Measurements from ENCODE around the gene ATOH8.

Gene ATOH8

DNA sequence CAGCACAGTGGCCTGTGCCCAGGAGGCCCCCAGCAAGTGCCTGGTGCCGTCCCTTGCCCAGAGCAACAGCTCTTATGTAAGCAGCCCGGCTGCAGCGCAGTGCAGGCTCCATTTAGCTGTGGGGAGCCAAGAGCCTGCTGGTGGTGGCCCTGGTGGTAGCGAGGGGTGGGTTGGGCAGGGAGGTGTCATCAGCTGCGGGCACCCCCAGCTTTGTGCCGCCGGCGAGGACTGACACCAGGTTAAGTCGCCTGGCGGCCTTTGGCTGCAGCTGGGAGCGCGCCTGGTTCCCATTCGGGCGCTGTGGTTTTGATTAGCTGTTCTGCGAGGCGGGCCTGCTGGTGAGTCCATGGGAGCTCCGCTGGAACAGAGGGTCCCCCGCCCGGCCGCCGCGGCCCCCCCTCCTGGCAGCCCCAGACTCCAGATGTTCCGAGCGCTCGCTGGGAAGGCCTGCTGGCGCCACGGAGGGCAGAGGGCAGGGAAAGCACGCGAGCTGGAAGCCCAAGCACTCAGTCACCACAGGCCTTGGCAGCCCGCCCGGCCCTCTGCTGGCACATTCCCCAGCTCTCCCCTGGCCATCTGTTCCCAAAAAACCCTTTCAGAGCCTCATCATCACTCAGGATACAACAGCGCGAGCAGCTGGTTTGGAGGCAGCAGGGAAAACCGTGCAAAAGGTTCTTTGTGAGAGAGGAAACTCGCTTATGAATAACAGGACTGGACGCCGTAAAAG, 18.4 kb downstream of the ATOH8 start:
- peak; percentile 33 for DNase-seq

DNA sequence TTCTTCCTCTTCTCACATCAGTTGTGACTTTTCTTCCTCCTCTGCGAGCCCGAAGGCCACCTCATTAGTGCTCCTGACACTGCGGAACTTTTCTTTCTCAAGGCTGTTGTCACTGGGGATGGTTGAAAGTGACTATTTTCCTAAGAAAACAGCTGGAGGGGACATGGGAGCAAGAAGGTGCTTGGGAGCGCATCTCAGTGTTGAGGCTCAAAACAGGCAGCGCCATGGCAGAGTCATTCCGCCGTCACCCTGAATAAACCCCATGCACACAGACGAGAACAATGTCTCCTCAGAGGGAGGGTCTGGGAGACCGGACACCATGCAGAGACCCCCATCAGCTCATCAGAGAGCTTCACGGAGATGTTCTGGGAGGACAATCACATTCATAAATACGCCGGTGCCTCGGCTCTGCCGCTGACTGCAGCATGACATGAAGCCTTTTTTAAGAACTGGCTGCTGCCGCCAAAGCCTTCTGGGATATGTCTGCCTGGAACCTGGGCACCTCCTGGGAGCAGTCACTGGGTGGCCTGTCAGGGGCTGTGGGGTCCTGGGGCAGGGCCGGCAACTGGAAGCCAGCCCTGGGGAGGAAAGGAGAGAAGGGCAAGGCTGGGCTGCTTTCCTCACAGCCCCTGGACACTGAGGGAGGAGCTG, 19.2 kb downstream of the ATOH8 start:
- DNase-seq: no peak

DNA sequence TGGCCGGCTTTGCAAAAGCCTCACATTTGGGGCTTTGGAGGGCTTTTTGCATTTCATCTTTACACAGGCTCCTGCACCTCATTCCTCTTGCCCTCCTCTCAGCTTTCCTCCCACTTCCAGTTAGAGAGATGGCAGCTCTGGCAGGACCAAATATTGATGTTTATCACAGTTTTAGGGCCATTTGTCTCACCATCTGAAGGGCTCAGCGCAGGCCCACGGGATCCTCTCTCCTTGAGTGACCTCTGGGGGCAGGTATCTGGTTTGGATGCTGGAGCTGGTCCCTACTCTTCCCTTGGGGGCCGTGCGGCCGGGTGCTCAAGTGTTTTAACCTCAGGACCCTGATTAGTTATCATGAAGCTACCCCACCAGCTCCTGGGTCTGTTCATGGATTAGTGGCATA, 19.9 kb downstream of the ATOH8 start:
- DNase-seq: no peak

GRCh38 chr2:85774126-85774978, 20.6 kb downstream of the ATOH8 start:
- no peak for DNase-seq

GRCh38 chr2:85775406-85776381, 21.9 kb downstream of the ATOH8 start:
- DNase-seq: no peak

GRCh38 chr2:85776672-85777071, 22.9 kb downstream of the ATOH8 start:
- DNase-seq: no peak

DNA sequence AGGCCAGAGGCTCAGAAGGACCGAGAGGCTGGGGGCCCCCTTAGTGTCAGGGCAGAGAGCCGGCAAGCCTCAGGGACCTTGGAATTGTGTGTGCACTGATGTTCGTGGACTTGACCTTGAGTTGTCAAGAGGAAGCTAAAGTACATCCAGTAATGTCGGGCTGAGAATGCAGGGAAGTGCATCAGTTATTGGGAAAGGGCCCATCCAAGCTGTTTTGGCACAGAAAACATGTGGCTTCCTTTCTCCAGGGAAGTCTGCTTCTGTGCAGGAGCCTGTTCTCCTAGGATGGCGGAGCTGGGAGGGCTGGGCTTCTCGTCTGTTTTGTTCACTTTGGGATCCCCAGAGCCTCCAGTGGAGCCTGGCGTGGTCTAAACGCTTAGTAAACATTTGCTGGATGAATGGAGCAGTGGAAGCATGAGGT, 23.7 kb downstream of the ATOH8 start:
- DNase-seq: no peak

GRCh38 chr2:85778646-85779379, 25.0 kb downstream of the ATOH8 start:
- no peak for DNase-seq

DNA sequence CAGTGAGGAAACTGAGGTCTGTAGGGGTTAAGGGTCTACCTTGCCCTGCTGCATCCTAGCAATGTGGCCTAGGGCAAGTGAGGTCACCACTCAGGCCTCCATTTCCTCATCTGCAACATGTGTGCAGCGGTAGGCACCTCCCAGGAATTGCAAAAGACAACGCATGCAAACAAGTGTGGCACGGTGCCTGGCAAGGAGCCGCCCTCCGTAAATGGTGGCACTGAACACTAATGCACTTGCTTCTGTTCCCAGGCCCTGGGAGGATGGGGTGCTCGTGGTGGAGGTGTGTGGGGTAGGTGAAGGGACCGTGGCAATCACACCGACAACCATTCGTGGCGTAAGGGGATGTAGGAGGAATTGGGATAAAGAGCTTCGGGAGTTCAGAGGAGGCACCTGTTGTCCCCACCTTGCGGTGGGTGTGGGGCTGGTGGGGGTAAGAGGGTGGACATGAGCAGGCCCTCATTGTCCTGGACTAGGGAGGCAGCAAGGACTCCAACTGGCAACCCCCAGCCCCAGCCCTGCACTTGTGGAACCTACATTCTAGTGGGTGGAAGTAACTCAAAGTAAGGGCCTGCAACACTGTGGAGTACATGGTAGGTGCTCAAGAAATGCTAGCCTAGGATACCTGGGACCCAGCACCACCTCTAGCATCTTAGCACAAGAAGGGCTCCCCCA, 26.0 kb downstream of the ATOH8 start:
- no peak for DNase-seq

DNA sequence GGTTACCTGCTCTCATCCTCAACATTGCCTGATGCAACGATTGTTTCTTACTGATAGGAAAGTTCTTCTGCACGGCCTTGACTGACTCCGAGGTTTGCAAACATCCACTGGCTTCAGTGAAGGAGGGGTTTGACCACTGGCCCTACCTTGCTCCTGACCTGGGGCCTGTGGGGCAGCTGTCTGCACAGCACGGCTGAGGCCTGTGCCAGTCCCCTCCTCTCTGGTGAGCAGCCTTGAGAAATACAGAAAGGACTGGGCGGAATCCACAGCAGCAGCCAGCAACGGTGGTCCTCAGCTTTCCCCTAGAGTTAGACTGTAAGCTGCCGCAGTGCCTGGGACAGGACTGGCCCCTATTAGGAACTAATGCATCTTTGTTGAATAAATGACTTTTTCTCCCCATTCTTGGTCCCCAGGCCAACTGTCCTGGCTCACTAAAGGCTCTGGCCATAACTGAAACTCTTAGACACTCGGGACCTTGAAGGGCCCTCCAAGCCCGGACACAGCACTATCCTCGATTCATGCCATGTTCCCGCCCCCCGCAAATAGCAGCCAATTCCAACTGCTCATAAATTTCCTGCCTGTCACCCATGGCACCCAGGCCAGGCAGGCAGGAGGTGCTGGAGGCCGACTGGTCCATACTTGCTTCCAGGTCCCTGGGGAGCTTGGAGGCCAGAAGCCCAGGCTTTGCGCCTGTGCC, 26.7 kb downstream of the ATOH8 start:
- DNase-seq: no peak

DNA sequence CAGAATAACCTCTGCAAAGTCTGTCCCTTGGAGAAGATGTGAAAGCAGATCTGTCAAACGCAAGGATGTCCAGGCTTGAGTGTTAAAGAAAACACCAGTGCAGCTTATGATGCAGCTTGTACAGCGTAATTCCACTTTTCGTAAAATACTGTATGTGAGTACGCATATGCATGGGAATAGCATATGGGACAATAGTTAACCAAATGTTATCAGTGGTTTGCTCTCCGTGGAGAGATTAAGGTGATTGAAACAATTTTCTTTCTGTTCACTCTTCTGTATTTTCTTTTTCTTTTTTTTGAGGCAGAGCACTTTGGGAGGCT, 27.2 kb downstream of the ATOH8 start:
- DNase-seq: no peak

DNA sequence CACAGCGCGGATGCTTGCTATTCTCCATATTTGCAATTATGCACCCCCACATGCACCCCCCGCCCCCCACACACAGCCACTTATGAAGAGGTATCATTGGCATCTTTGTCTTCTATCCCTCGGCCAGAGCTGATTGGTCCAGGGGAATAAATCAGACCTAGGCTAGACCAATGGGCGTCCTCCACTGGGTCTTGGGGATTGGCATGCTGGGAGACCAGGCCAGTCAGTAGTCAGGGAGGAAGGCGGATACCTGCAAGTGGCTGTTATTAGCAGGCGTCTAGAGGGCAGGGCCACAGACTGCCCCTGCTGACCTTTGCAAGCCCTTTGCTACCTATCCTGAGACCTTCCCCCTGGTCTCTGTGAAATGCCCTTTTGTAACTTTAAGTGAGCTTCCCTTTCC, 30.0 kb downstream of the ATOH8 start:
- DNase-seq: no peak

GRCh38 chr2:85784474-85784986, 30.7 kb downstream of the ATOH8 start:
- no peak for DNase-seq

- DNase-seq: no peak
Observed at GRCh38 chr2:85785027-85785822, 31.4 kb downstream of the ATOH8 start.

DNA sequence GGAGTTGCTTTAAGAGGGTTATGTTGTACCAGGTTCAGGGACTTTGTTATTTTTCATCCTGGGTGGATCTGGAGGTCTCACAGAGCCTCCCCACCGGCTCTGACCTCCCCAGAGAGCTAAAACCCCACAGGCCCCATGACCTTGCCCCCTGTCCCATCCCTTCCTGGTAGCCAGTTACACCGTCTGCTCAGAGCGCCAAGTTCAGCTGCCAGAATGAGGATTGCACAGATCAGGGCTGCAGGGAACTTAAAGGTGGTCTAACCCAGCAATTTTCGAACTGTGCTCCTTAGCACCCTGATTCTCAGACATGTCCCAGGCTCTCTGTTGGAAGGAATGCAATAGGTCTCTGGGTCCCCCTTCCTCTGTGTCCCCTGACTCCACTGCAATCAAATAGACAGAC, 32.1 kb downstream of the ATOH8 start:
- DNase-seq: no peak

DNA sequence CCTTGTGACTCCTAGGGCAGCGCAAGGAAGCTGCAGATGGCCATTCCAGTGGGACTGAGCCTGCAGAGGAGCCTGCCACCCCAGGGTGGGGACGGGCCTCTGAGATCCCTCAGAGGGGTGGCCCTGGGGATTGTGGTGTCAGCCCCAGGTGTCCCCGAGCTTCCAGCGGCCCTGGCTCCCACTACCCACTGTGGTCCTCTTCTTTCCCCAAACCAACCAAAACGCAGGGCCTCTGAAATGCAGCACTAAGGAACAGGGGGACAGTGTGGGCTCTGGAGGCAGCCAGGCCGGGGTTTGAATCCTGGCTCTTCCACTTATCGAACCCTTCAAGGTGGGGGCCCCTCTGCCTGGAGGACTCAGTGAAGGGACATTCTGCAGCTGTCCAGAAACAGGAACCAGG, 32.7 kb downstream of the ATOH8 start:
- DNase-seq: no peak

- no peak for DNase-seq
Observed at GRCh38 chr2:85786865-85787264, 33.1 kb downstream of the ATOH8 start.

- no peak for DNase-seq
Observed at GRCh38 chr2:85787282-85787980, 33.6 kb downstream of the ATOH8 start.

DNA sequence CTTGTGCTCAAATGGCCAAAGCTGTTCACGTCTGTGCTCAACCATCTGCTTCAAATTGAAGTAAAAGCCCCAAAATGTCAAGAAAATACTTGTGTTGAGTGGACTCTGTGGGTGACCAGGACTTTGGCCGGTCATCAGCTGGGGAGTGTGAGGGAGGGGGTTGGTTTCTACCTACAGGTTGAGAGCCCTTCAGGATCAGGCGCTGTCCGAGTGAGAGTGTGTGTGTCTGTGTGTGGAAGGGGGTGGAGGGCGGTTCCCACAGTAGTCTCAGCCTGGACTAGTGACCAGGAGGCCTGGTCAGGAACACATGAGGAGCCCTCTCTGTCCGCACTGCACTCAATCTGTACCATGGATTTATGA, 34.2 kb downstream of the ATOH8 start:
- no peak for DNase-seq

All from NCI-H1417 treated with DMSO at 0.1 percent for 48 hours (cell line).